Ectodermal cell (in vitro differentiated cells): ENCODE data around the gene SUGCT.

Experiments used
- H3K27ac ChIP-seq: 2 replicates; pipeline ENCODE4 v1.7.0; 2013; ENCODE audit warnings: mild to moderate bottlenecking, low read depth, low read length; ENCODE audit not compliant: insufficient read depth, poor library complexity, severe bottlenecking
- H3K27me3 ChIP-seq: 2 replicates; pipeline ENCODE4 v1.7.0; 2013; ENCODE audit warnings: mild to moderate bottlenecking, low read length; ENCODE audit not compliant: insufficient read depth, control insufficient read depth, poor library complexity, severe bottlenecking
- H3K36me3 ChIP-seq: one replicate; pipeline ENCODE4 v1.7.0; 2013; ENCODE audit warnings: low read length; ENCODE audit not compliant: control insufficient read depth, insufficient read depth
- H3K4me1 ChIP-seq: one replicate; pipeline ENCODE4 v1.7.0; 2013; ENCODE audit warnings: low read length; ENCODE audit not compliant: control insufficient read depth, insufficient read depth
- H3K4me3 ChIP-seq: 2 replicates; pipeline ENCODE4 v1.7.0; 2013; ENCODE audit warnings: low read depth, low read length, control low read depth; ENCODE audit not compliant: insufficient read depth
- H3K9me3 ChIP-seq: 2 replicates; pipeline ENCODE4 v1.7.0; 2013; ENCODE audit warnings: mild to moderate bottlenecking, low read length, moderate library complexity; ENCODE audit not compliant: control insufficient read depth
- WGBS, 2 experiments: methylation state at CpG; one replicate each; pipeline ENCODE4 v1.1.7; 2013; ENCODE audit warnings: missing lambda C conversion rate in 2 of 2; 5-methylcytosine and 5-hydroxymethylcytosine counted together

Gene SUGCT

GRCh38 chr7:40536421-40536820 lies 401.6 kb downstream of the SUGCT start:
- Histone ChIP-seq H3K4me1 (no peaks in the 10 kb centered on the region), H3K27ac (no peak overlapping the region), H3K27me3 (no peaks in the 10 kb centered on the region), H3K36me3 (no peaks in the 10 kb centered on the region), H3K4me3 (no peak overlapping the region), H3K9me3 (no peaks in the 10 kb centered on the region)
- 92 to 96% methylated on average over 1 of the region's 1 CpG for WGBS, 2 experiments

GRCh38 chr7:40538281-40538680 lies 403.5 kb downstream of the SUGCT start:
- no peaks in the 10 kb centered on the region for H3K4me1 ChIP-seq
- H3K9me3 ChIP-seq, result no peaks in the 10 kb centered on the region
- H3K36me3 ChIP-seq, result no peaks in the 10 kb centered on the region
- no peak overlapping the region for H3K4me3 ChIP-seq
- 92% methylated on average over 1 of the region's 1 CpG; no CpG with 5 or more reads in 1 of the 2 experiments for WGBS, 2 experiments
- no peaks in the 10 kb centered on the region for H3K27me3 ChIP-seq
- H3K27ac ChIP-seq, result no peak overlapping the region

GRCh38 chr7:40541336-40541735 lies 406.5 kb downstream of the SUGCT start:
- no peaks in the 10 kb centered on the region for H3K36me3 ChIP-seq
- no peaks in the 10 kb centered on the region for H3K4me1 ChIP-seq
- 86 to 89% methylated on average over 1 of the region's 1 CpG for WGBS, 2 experiments

GRCh38 chr7:40542982-40543741 lies 408.4 kb downstream of the SUGCT start:
- H3K9me3 ChIP-seq, result no peaks in the 10 kb centered on the region
- no peaks in the 10 kb centered on the region for H3K36me3 ChIP-seq
- no peak overlapping the region for H3K4me3 ChIP-seq
- H3K27me3 ChIP-seq, result no peaks in the 10 kb centered on the region
- WGBS, 2 experiments, result 88 to 97% methylated on average over 3 of the region's 3 CpGs
- no peak overlapping the region for H3K27ac ChIP-seq
- H3K4me1 ChIP-seq, result no peaks in the 10 kb centered on the region

More at GRCh38 chr7:40541336-40541735, 406.5 kb downstream of the SUGCT start:
- Histone ChIP-seq H3K27me3 (no peaks in the 10 kb centered on the region), H3K9me3 (no peaks in the 10 kb centered on the region), H3K4me3 (no peak overlapping the region), H3K27ac (no peak overlapping the region)

- H3K27ac ChIP-seq, result no peak overlapping the region
- H3K27me3 ChIP-seq, result no peaks in the 10 kb centered on the region
- WGBS, 2 experiments, result 87 to 94% methylated on average over 6 of the region's 6 CpGs
- no peaks in the 10 kb centered on the region for H3K9me3 ChIP-seq
- no peak overlapping the region for H3K4me3 ChIP-seq
- H3K36me3 ChIP-seq, result no peaks in the 10 kb centered on the region
- H3K4me1 ChIP-seq, result no peaks in the 10 kb centered on the region
Measured at GRCh38 chr7:40544221-40544723, 409.5 kb downstream of the SUGCT start.

GRCh38 chr7:40544871-40545303 lies 410.1 kb downstream of the SUGCT start:
- H3K27me3 ChIP-seq, result no peaks in the 10 kb centered on the region
- H3K9me3 ChIP-seq, result no peaks in the 10 kb centered on the region
- WGBS, 2 experiments, result 81 to 92% methylated on average over 1 of the region's 1 CpG
- no peak overlapping the region for H3K27ac ChIP-seq
- H3K4me3 ChIP-seq, result no peak overlapping the region
- no peaks in the 10 kb centered on the region for H3K36me3 ChIP-seq
- H3K4me1 ChIP-seq, result no peaks in the 10 kb centered on the region

- Histone ChIP-seq H3K36me3 (no peaks in the 10 kb centered on the region), H3K27ac (no peak overlapping the region), H3K9me3 (no peaks in the 10 kb centered on the region), H3K4me1 (no peaks in the 10 kb centered on the region), H3K27me3 (no peaks in the 10 kb centered on the region), H3K4me3 (no peak overlapping the region)
Measured at GRCh38 chr7:40545739-40546138, 410.9 kb downstream of the SUGCT start.

- no peaks in the 10 kb centered on the region for H3K9me3 ChIP-seq
- 92 to 96% methylated on average over 6 of the region's 6 CpGs for WGBS, 2 experiments
- no peak overlapping the region for H3K27ac ChIP-seq
- no peak overlapping the region for H3K4me3 ChIP-seq
- no peaks in the 10 kb centered on the region for H3K36me3 ChIP-seq
- no peaks in the 10 kb centered on the region for H3K27me3 ChIP-seq
- no peaks in the 10 kb centered on the region for H3K4me1 ChIP-seq
Measured at GRCh38 chr7:40546616-40547501, 412.1 kb downstream of the SUGCT start.

- H3K4me1 ChIP-seq, result no peaks in the 10 kb centered on the region
- no peaks in the 10 kb centered on the region for H3K9me3 ChIP-seq
- H3K4me3 ChIP-seq, result no peak overlapping the region
- H3K27ac ChIP-seq, result no peak overlapping the region
- H3K27me3 ChIP-seq, result no peaks in the 10 kb centered on the region
- H3K36me3 ChIP-seq, result no peaks in the 10 kb centered on the region
- 90 to 96% methylated on average over 2 of the region's 2 CpGs for WGBS, 2 experiments
Measured at GRCh38 chr7:40549372-40550039, 414.7 kb downstream of the SUGCT start.
